T47D (cell line): ENCODE measurements around the gene PATJ.
"Not testable (repeated sequence)": the region's sequence is repeated elsewhere in the genome, so short reads cannot be mapped to it uniquely, and the experiment has no call there.

Source experiments
- DNase-seq, 2 experiments: peaks; one replicate each; pipeline versions ENCODE4 v3.0.0 to v3.0.0-alpha.2; 2011 to 2012; ENCODE audit warnings: low read depth in 1 of 2, low spot score in 1 of 2
- JUND ChIP-seq: IDR thresholded peaks from 2 replicates; pipeline ENCODE4 v1.6.1; 2012; ENCODE audit warnings: low read depth
- in situ Hi-C: cut with HindIII; loops from 2 replicates; pipeline ENCODE4 v1.10.0; 2016; ENCODE audit warnings: low sequenced_read_pairs, low pct_unique_long_range_greater_than_20kb

PATJ gene

DNA sequence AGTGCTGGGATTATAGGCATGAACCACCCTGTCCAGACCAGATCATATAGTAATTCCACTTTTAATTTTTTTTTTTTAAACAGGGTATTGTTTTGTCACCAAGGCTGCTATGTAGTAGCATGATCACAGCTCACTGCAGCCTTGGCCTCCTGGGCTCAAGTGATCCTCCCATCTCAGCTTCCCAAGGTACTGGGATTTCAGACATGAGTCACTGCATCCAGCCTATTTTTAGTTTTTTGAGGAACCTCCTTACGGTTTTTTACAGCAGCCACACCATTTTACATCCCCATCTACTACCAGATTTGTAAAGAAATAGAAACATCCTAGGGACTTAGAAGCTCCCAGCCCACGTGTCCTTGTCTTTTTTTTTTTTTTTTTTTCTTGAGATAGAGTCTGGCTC is 476.3 kb downstream of the PATJ start:
- in situ Hi-C loops, result no loop called here
- no peak for TF ChIP-seq JUND
- no peak for DNase-seq

DNA sequence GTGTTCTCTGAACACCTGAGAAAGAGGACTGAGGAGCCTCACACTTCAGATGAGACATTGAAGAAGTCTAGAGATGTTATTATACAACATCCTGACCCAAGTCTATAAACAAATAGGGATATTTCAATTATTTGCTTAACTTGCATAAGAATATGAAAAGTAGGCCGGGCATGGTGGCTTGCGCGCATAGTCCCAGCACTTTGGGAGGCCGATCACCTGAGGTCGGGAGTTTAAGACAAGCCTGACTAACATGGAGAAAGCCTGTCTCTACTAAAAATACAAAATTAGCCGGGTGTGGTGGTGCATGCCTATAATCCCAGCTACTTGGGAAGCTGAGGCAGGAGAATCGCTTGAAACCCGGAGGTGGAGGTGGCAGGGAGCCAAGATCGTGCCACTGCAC is 478.2 kb downstream of the PATJ start:
- in situ Hi-C loops, DNase-seq: not testable (repeated sequence)

DNA sequence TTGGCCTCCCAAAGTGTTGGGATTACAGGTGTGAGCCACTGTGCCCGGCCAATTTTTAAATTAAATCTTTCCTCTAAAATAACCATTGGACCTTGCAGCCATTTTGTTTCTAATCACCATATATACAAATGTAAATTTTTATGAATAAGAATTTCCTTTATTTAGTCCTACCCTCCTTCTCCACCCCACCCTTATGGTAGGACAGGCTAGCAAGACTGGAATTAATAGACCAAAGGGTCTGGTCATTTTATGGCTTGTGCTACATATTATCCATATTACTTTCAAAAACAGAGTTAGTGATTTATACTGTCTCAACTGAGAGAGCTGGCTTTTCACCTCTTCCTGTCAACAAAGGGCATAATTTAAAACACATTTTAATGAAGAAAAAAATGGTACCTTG is 478.9 kb downstream of the PATJ start:
- in situ Hi-C loops, result no loop called here

DNA sequence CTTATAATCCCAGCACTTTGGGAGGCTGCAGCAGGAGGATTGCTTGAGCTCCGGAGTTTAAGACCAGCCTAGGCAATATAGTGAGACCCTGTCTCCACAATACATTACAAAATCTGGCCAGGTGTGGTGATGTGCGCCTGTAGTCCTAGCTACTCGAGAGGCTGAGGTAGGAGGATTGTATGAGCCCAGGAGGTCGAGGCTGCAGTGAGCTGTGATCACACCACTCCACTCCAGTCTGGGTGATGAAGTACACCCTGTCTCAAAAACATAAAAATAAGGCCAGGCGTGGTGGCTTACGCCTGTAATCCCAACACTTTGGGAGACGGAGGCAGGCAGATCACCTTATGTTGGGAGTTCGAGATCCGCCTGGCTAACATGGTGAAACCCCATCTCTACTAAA is 480.0 kb downstream of the PATJ start:
- no peak for DNase-seq
- in situ Hi-C loops, result no loop called here
- no peak for TF ChIP-seq JUND

More for the DNA sequence above, 478.9 kb downstream of the PATJ start:
- no peak for TF ChIP-seq JUND
- no peak for DNase-seq

DNA sequence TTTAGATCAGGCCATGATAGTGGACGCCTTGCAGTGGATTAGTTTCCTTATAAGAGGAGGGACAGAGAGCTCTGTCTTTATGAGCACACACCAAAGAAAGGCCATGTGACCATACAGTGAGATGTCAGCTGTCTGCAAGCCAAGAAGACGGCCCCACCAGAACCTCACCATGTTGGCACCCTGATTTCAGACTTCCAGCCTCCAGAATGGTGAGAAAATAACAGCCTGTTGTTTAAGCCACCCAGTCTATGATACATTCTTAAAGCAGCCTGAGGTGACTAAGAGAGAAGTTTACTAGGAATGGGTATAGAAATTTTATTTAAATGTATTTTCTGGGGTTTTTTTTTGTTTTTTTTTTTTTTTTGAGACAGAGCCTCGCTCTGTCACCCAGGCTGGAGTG is 481.9 kb downstream of the PATJ start:
- no peak for DNase-seq
- in situ Hi-C loops, result no loop called here
- no peak for TF ChIP-seq JUND

DNA sequence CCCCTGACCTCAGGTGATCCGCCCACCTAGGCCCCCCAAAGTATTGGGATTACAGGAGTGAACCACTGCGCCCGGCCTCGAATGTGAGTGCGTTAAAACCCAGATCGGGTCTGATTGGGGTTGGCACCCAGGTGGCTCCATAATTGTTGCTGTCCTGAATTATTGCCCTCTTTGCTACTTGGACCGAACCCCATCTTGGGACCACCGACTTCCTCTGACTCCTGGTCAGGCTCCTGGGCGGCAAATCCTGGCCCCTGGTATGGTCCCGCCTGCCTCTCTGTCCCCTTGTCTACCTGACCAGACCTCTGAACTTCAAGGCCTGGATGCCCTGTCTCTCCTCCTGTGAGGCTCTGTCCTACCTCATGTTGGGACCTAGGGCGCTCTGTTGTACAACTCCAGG is 485.2 kb downstream of the PATJ start:
- no peak for TF ChIP-seq JUND
- DNase-seq, result no peak

More for the DNA sequence above, 485.2 kb downstream of the PATJ start:
- in situ Hi-C loops, result no loop called here
